K562 (cell line): ENCODE data around the gene KANK2. TPM values are rescaled to one million over a fixed set of nuclear protein-coding genes. Genes with fewer than 3 reads are reported as not detected.

ENCODE experiments used
- ADNP ChIP-seq: fragments of 200-800 bp; sonication (Bioruptor generic); IDR thresholded peaks from 2 replicates; pipeline ENCODE4 v1.6.1; 2016; ENCODE audit warnings: missing genetic modification characterization, missing compliant biosample characterization
- ARID3B ChIP-seq: fragments of 250-450 bp; sonication (Bioruptor Pico); IDR thresholded peaks from 2 replicates; pipeline ENCODE4 v1.4.0; 2020; ENCODE audit warnings: borderline replicate concordance
- CBX3 ChIP-seq, 2 experiments: IDR thresholded peaks; 1 replicate in 1 of 2; 2 replicates in 1 of 2; pipeline ENCODE4 v1.6.1; 2012; ENCODE audit warnings: inconsistent platforms in 2 of 2, low read length in 2 of 2, borderline replicate concordance in 1 of 2, control low read depth in 1 of 2
- CCNT2 ChIP-seq: IDR thresholded peaks from 2 replicates; pipeline ENCODE4 v1.6.1; 2011; ENCODE audit warnings: borderline replicate concordance, low read depth, mild to moderate bottlenecking, moderate library complexity, mixed read lengths, low read length; ENCODE audit not compliant: insufficient read length; ENCODE audit errors: extremely low read depth
- CEBPG ChIP-seq, 3 experiments: fragments of 200-800 bp in 1 of 3; sonication (Bioruptor generic) in 1 of 3; sonication (generic) in 1 of 3; formaldehyde crosslinking in 1 of 3; IDR thresholded peaks in 2 of 3; conservative IDR thresholded peaks in 1 of 3; 2 replicates each; pipeline versions ENCODE4 v1.6.1 to v1.8.0; 2016 to 2022; ENCODE audit warnings: missing compliant biosample characterization in 2 of 3, missing genetic modification characterization in 2 of 3, mild to moderate bottlenecking in 1 of 3, missing genetic modification reagents in 1 of 3
- CREM ChIP-seq: IDR thresholded peaks from 2 replicates; pipeline ENCODE4 v1.6.1; 2014; ENCODE audit warnings: antibody characterized with exemption, low read depth
- EP400 ChIP-seq: fragments of 450-650 bp; IDR thresholded peaks from 2 replicates; pipeline ENCODE4 v1.6.1; 2017; ENCODE audit warnings: antibody characterized with exemption, mild to moderate bottlenecking, moderate library complexity
- HNRNPLL ChIP-seq: fragments of 200-400 bp; formaldehyde crosslinking; IDR thresholded peaks from 2 replicates; pipeline ENCODE4 v1.6.1; 2017; ENCODE audit warnings: low read length, low read depth, mild to moderate bottlenecking; ENCODE audit not compliant: poor library complexity, severe bottlenecking
- JUNB ChIP-seq: fragments of 450-650 bp; formaldehyde crosslinking; conservative IDR thresholded peaks from 2 replicates; pipeline ENCODE4 v1.4.0; 2020; ENCODE audit warnings: mild to moderate bottlenecking
- MTF1 ChIP-seq: fragments of 250-450 bp; sonication (Bioruptor Pico); IDR thresholded peaks from 2 replicates; pipeline ENCODE4 v1.9.0; 2021; ENCODE audit warnings: moderate library complexity, mild to moderate bottlenecking, inconsistent platforms, borderline replicate concordance
- NONO ChIP-seq, 2 experiments: fragments of 200-400 bp in 1 of 2; fragments of 450-650 bp in 1 of 2; formaldehyde crosslinking in 1 of 2; IDR thresholded peaks; 2 replicates each; pipeline ENCODE4 v1.6.1; 2017; ENCODE audit warnings: low read depth in 2 of 2, mild to moderate bottlenecking in 2 of 2, moderate library complexity in 2 of 2, low read length in 1 of 2
- PHTF2 ChIP-seq: fragments of 250-450 bp; sonication (Bioruptor Pico); IDR thresholded peaks from 2 replicates; pipeline ENCODE4 v1.5.0; 2021; ENCODE audit warnings: mild to moderate bottlenecking
- RBM34 ChIP-seq: fragments of 200-400 bp; formaldehyde crosslinking; IDR thresholded peaks from 2 replicates; pipeline ENCODE4 v1.6.1; 2018; ENCODE audit warnings: low read length, borderline replicate concordance; ENCODE audit not compliant: insufficient read depth
- SLC30A9 ChIP-seq: fragments of 250-450 bp; sonication (Bioruptor Pico); IDR thresholded peaks from 2 replicates; pipeline ENCODE4 v1.8.0; 2022; ENCODE audit warnings: mild to moderate bottlenecking, moderate library complexity
- STAG1 ChIP-seq: sonication (generic); formaldehyde crosslinking; IDR thresholded peaks from 2 replicates; pipeline ENCODE4 v1.5.0; 2020; ENCODE audit warnings: missing genetic modification reagents, borderline replicate concordance
- TAL1 ChIP-seq: fragments of 450-650 bp; IDR thresholded peaks from 2 replicates; pipeline ENCODE4 v1.6.1; 2016; ENCODE audit warnings: mild to moderate bottlenecking
- THRB ChIP-seq: fragments of 450-650 bp; formaldehyde crosslinking; conservative IDR thresholded peaks from 2 replicates; pipeline ENCODE4 v1.4.0; 2022; ENCODE audit warnings: mild to moderate bottlenecking, missing genetic modification characterization
- TSHZ1 ChIP-seq: fragments of 250-450 bp; sonication (Bioruptor Pico); IDR thresholded peaks from 2 replicates; pipeline ENCODE4 v1.4.0; 2020; ENCODE audit warnings: mild to moderate bottlenecking, moderate library complexity
- ZNF140 ChIP-seq: fragments of 250-450 bp; sonication (Bioruptor Pico); IDR thresholded peaks from 2 replicates; pipeline ENCODE4 v1.8.0; 2021; ENCODE audit warnings: moderate library complexity, mild to moderate bottlenecking, inconsistent platforms
- ZNF717 ChIP-seq: fragments of 250-450 bp; sonication (Bioruptor Pico); IDR thresholded peaks from 2 replicates; pipeline ENCODE4 v1.5.0; 2021
- ZNF77 ChIP-seq: fragments of 250-450 bp; sonication (Bioruptor Pico); IDR thresholded peaks from 2 replicates; pipeline ENCODE4 v1.5.0; 2020
- polyA plus RNA-seq, 8 experiments: library from polyadenylated mRNA; depleted of rRNA in 4 of 8; stranded (reverse) in 5 of 8; unstranded in 3 of 8; fragments of >200 nt; fragmentation: Nextera tagmentation in 2 of 8; fragmentation: Illumina TruSeq in 1 of 8; extraction: Ambion mirVana in 2 of 8; extraction: Trizol in 1 of 8; gene quantifications; 2 replicates each; pipeline versions ENCODE4 v1.2.1 to v1.2.3, GENCODE V29; 2011 to 2014; ENCODE audit warnings: inconsistent platforms in 1 of 8, missing spikeins in 1 of 8
- total RNA-seq, 7 experiments: library from RNA; depleted of rRNA in 6 of 7; stranded (reverse); fragments of >200 nt in 6 of 7; fragmentation: Illumina TruSeq in 2 of 7; extraction: Trizol in 2 of 7; gene quantifications; 2 replicates each; pipeline versions ENCODE4 v1.2.1 to v1.2.3, GENCODE V29; 2011 to 2021; ENCODE audit warnings: low replicate concordance in 1 of 7

The KANK2 gene
- total and polyA plus RNA-seq, 9 of the 15 experiments (the other 6 are each of a cell fraction or from before 2014, with no cell fraction given): 4.4 to 47.8 (median 21.3) TPM

GRCh38 chr19:11159598-11160439, 37.5 kb downstream of the KANK2 start (continued):
- 0 out of 3 replicates have a peak, but pooled peaks of 1 of the 2 experiments have one; percentile 4 for TF ChIP-seq CBX3 (IDR thresholded peaks at IDR 0.05; ENCODE audit: borderline replicate concordance in 1 of 2, low read length in 2 of 2)
- no peak for TF ChIP-seq ZNF140
- TF ChIP-seq RBM34: no peak
- peak; percentile 60 for TF ChIP-seq ADNP
- TF ChIP-seq JUNB (CRISPR knock-in tag): no peak
- TF ChIP-seq CREM: no peak
- no peak for TF ChIP-seq TSHZ1
- no peak for TF ChIP-seq THRB (CRISPR knock-in tag)
- no peak for TF ChIP-seq STAG1 (CRISPR knock-in tag)
- no peak for TF ChIP-seq MTF1 (CRISPR knock-in tag)
- TF ChIP-seq CCNT2: no peak
- no peak for TF ChIP-seq SLC30A9 (CRISPR knock-in tag)
- TF ChIP-seq NONO (IDR thresholded peaks at IDR 0.05; ENCODE audit: low read depth in 2 of 2, low read length in 1 of 2): no peak
- TF ChIP-seq HNRNPLL: no peak
- no peak for TF ChIP-seq ARID3B
- TF ChIP-seq ZNF717 (CRISPR knock-in tag): no peak
- 0 out of 2 replicates have a peak, but pooled peaks have one; percentile 19 for TF ChIP-seq EP400
- TF ChIP-seq TAL1: peak; percentile 17; the same call in 1 of the 2 replicates
- TF ChIP-seq PHTF2 (CRISPR knock-in tag): no peak
- no peak for TF ChIP-seq CEBPG (CRISPR knock-in tag; IDR thresholded peaks at IDR 0.05)
- TF ChIP-seq CEBPG (tag; conservative IDR thresholded peaks at IDR 0.05 in 1 of 2, IDR thresholded peaks at IDR 0.05 in 1 of 2): peak in 1 of 2 experiments; percentile 26; a peak in 1 of 4 replicates
- TF ChIP-seq ZNF77: no peak
